H1 (cell line): ENCODE data around the gene PFDN5. TPM values are rescaled to one million over a fixed set of nuclear protein-coding genes. Genes with fewer than 3 reads are reported as not detected.

Source experiments
- CEBPB ChIP-seq: IDR thresholded peaks from 2 replicates; pipeline ENCODE4 v1.6.1; 2012; ENCODE audit warnings: low read depth, low read length
- CHD2 ChIP-seq: IDR thresholded peaks from 2 replicates; pipeline ENCODE4 v1.6.1; 2012; ENCODE audit warnings: low read length, improper control_type of control experiment
- EZH2 ChIP-seq: fragments of 200-600 bp; sonication (generic); IDR thresholded peaks from 2 replicates; pipeline ENCODE4 v1.7.1; 2012; ENCODE audit warnings: low read depth, mild to moderate bottlenecking, moderate library complexity, low read length, inconsistent platforms; ENCODE audit not compliant: severe bottlenecking
- JUN ChIP-seq: IDR thresholded peaks from 2 replicates; pipeline ENCODE4 v1.6.1; 2011; ENCODE audit warnings: low read depth, mild to moderate bottlenecking, improper control_type of control experiment, low read length
- KDM1A ChIP-seq: fragments of 200-600, 300-600 bp; sonication (generic); IDR thresholded peaks from 2 replicates; pipeline ENCODE4 v1.7.1; 2016; ENCODE audit warnings: mild to moderate bottlenecking, low read length, borderline replicate concordance
- NRF1 ChIP-seq: IDR thresholded peaks from 2 replicates; pipeline ENCODE4 v1.6.1; 2011; ENCODE audit warnings: mild to moderate bottlenecking, low read depth, low read length, improper control_type of control experiment
- RFX5 ChIP-seq: IDR thresholded peaks from 2 replicates; pipeline ENCODE4 v1.6.1; 2011; ENCODE audit warnings: low read depth, low read length, improper control_type of control experiment, borderline replicate concordance
- RNF2 ChIP-seq: fragments of 200-900, 300-1000 bp; sonication (generic); IDR thresholded peaks from 2 replicates; pipeline ENCODE4 v1.7.1; 2016; ENCODE audit warnings: borderline replicate concordance, low read depth, mild to moderate bottlenecking, antibody characterized with exemption, low read length; ENCODE audit not compliant: poor library complexity, severe bottlenecking; ENCODE audit errors: missing control alignments
- polyA plus RNA-seq, 7 experiments: library from polyadenylated mRNA; depleted of rRNA in 3 of 7; stranded (reverse) in 5 of 7; unstranded in 2 of 7; fragments of >200 nt in 5 of 7; fragments of 200-250 nt in 2 of 7; gene quantifications; 1 replicate in 5 of 7; 2 replicates in 1 of 7; 4 replicates in 1 of 7; pipeline versions ENCODE4 v1.2.1 to v1.2.3, GENCODE V29; 2011 to 2013; ENCODE audit warnings: missing spikeins in 2 of 7, mixed read lengths in 2 of 7
- total RNA-seq: library from RNA; stranded (reverse); fragmentation: NEBNext Ultra II Directional; extraction: Animal tissue kit (Norgen Biotek cat#: 25700); gene quantifications from 2 replicates; pipeline ENCODE4 v1.2.1, GENCODE V29; 2021

PFDN5 gene
- total and polyA plus RNA-seq, 2 of the 8 experiments (the other 6 are each of a cell fraction or from before 2014, with no cell fraction given): 290 to 630 TPM

GRCh38 chr12:53328043-53328435, 32.7 kb downstream of the PFDN5 start (continued):
- TF ChIP-seq NRF1 (no peak), RNF2 (no peak), EZH2 (no peak), RFX5 (no peak), KDM1A (no peak), JUN (no peak), CEBPB (no peak), CHD2 (no peak)
- TF ChIP-seq, all 59 proteins: peak for 2
